ENCODE measurements around the gene RASGEF1B.

The RASGEF1B gene

DNA sequence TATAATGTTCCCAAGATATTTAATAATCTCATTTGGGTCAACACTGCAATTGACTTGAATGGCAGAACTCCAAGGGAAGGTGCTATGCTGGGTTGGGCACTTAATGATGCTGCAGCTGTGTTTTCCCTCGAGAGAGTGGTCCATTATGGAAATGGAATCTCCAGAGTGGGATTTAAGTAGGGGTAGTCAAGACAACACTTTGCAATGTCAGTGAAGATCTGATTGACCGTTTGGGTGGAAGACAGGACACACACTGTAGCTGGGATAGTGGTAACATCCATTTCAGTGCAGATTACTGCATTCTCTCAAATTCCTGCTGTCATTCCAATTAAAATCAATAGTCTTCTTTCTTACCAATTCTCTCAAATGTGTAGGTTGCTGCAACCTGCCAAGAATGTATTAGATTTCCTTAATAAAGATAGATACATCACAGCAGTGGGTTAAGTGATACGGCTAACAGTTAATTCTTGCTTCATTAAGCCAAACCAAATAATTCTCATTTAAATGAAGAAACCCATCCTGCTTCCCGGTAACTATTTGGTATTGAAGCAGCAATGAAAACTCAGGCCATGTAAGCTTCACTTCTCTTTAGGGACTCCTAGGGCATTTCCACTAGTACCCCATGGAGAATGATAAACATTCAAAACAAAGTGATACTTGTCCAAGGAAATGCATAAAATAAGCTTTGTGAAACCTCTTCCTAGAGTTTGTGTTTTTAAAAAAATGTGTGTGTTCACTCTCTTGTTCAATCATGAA lies 40.5 kb upstream of the RASGEF1B start:
- no peak overlapping the region for H3K4me3 ChIP-seq (ENCODE audit: low read depth, low read length)
- no peak for DNase-seq (ENCODE audit: low read depth)
- TF ChIP-seq, protein P1, sequence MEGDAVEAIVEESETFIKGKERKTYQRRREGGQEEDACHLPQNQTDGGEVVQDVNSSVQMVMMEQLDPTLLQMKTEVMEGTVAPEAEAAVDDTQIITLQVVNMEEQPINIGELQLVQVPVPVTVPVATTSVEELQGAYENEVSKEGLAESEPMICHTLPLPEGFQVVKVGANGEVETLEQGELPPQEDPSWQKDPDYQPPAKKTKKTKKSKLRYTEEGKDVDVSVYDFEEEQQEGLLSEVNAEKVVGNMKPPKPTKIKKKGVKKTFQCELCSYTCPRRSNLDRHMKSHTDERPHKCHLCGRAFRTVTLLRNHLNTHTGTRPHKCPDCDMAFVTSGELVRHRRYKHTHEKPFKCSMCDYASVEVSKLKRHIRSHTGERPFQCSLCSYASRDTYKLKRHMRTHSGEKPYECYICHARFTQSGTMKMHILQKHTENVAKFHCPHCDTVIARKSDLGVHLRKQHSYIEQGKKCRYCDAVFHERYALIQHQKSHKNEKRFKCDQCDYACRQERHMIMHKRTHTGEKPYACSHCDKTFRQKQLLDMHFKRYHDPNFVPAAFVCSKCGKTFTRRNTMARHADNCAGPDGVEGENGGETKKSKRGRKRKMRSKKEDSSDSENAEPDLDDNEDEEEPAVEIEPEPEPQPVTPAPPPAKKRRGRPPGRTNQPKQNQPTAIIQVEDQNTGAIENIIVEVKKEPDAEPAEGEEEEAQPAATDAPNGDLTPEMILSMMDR (IDR thresholded peaks at IDR 0.05; ENCODE audit: control insufficient read depth, extremely low read depth, insufficient read depth), result no peak

DNA sequence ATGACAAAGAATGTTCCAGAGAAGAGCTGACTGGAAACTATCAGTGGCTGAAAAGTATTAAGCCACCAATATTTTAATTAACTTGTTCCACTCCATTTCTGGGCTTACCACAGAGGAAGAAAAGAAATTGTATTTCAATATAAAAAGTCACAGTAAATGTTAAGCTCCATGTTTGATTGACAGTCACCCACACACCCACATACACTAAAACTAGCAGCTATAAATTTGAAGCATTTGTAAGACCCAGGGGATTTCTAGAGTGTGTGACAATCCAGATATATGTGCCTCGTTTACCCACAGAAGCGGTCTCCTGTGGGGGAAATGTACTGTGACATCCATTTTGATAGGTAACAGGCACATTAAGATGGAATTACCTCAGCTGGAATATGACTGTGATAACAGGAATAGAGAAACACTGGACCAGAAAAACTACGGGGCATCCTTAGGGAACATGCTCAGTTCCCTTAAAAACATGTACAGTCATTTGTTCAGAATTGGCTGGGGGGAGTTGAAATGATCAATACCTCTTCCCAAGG lies 39.0 kb upstream of the RASGEF1B start:
- no peak for DNase-seq (ENCODE audit: low read depth)
- TF ChIP-seq, protein P1 (IDR thresholded peaks at IDR 0.05; ENCODE audit: control insufficient read depth, extremely low read depth, insufficient read depth), result no peak
- no peak overlapping the region for H3K4me3 ChIP-seq (ENCODE audit: low read depth, low read length)

- DNase-seq (ENCODE audit: low read depth), result no peak
- H3K4me3 ChIP-seq (ENCODE audit: low read depth, low read length), result no peak overlapping the region
- TF ChIP-seq, protein P1 (IDR thresholded peaks at IDR 0.05; ENCODE audit: control insufficient read depth, extremely low read depth, insufficient read depth), result no peak
Measured at GRCh38 chr4:81509822-81510221, 38.1 kb upstream of the RASGEF1B start.

DNA sequence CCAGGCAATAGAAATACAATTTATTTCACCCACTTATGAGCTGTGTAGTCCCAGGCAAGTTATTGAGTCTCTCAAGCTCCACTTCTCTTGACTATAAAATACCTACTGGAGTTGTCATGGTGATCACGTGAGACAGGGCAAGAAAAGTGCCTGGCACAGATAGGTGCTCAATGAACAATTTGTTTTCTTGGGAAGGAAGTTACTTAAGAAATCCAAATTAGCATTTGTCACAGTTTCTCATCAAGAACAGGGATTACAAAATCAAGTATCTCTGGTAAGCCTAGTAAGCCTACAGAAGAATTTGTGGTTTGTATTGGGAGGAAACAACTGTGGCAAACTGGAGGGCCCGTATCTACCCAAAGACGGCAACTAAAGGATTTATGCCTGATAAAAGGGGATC lies 37.5 kb upstream of the RASGEF1B start:
- DNase-seq (ENCODE audit: low read depth), result no peak
- no peak overlapping the region for H3K4me3 ChIP-seq (ENCODE audit: low read depth, low read length)
- TF ChIP-seq, protein P1 (IDR thresholded peaks at IDR 0.05; ENCODE audit: control insufficient read depth, extremely low read depth, insufficient read depth), result no peak

- H3K4me3 ChIP-seq (ENCODE audit: low read depth, low read length), result no peak overlapping the region
- TF ChIP-seq, protein P1 (IDR thresholded peaks at IDR 0.05; ENCODE audit: control insufficient read depth, extremely low read depth, insufficient read depth), result no peak
Measured at GRCh38 chr4:81508411-81509185, 36.9 kb upstream of the RASGEF1B start.

DNA sequence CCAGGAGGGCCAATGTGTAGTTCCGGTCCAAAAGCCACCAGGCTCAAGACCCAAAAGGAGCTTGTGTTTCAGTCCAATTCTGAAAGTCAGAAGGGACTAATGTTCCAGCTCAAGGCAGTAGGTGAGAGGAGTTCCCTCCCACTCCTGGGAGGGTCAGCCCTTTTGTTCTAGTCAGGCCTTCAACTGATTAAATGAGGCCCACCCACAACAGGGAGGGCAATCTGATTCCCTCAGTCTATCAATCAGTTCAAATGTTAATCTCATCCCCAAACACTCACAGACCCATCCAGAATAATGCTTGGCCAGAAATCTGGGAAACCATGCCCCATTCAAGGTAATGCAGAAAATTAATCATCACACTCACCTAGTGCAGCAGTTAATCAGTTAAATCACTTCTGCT lies 35.8 kb upstream of the RASGEF1B start:
- no peak overlapping the region for H3K4me3 ChIP-seq (ENCODE audit: low read depth, low read length)
- TF ChIP-seq, protein P1 (IDR thresholded peaks at IDR 0.05; ENCODE audit: control insufficient read depth, extremely low read depth, insufficient read depth), result no peak
- DNase-seq (ENCODE audit: low read depth), result no peak

More at GRCh38 chr4:81508411-81509185, 36.9 kb upstream of the RASGEF1B start:
- no peak for DNase-seq (ENCODE audit: low read depth)
